Smooth muscle cell (in vitro differentiated cells): ENCODE data around the gene CACTIN. TPM values are rescaled to one million over a fixed set of nuclear protein-coding genes. Genes with fewer than 3 reads are reported as not detected.

ENCODE experiments used
- DNase-seq: peaks from one replicate; lab custom pipeline; 2025; ENCODE audit not compliant: unreplicated experiment; lab: John Stamatoyannopoulos, UW
- H2AFZ ChIP-seq: fragments of 200-600 bp; sonication (generic); 2 replicates; pipeline ENCODE4 v1.6.0; 2016; ENCODE audit warnings: antibody characterized with exemption, low read depth, mild to moderate bottlenecking
- H3F3A ChIP-seq: fragments of 200-600 bp; sonication (generic); 2 replicates; pipeline ENCODE4 v1.6.0; 2017; ENCODE audit warnings: antibody characterized with exemption, low read depth
- H3K27ac ChIP-seq: fragments of 200-600 bp; sonication (generic); 2 replicates; pipeline ENCODE4 v1.5.1; 2016; ENCODE audit warnings: low read depth, mild to moderate bottlenecking
- H3K27me3 ChIP-seq: fragments of 200-600 bp; sonication (generic); 2 replicates; pipeline ENCODE4 v1.6.1; 2016; ENCODE audit warnings: low read depth, mild to moderate bottlenecking
- H3K36me3 ChIP-seq: fragments of 200-600 bp; sonication (generic); 2 replicates; pipeline ENCODE4 v1.5.1; 2016; ENCODE audit warnings: low read depth
- H3K4me1 ChIP-seq: fragments of 200-600 bp; sonication (generic); 2 replicates; pipeline ENCODE4 v1.5.1; 2016; ENCODE audit warnings: low read depth
- H3K4me2 ChIP-seq: fragments of 200-600 bp; sonication (generic); 2 replicates; pipeline ENCODE4 v1.6.0; 2016; ENCODE audit warnings: mild to moderate bottlenecking
- H3K4me3 ChIP-seq: fragments of 200-600 bp; sonication (generic); 2 replicates; pipeline ENCODE4 v1.5.1; 2016; ENCODE audit warnings: mild to moderate bottlenecking
- H3K79me2 ChIP-seq: fragments of 200-600 bp; sonication (generic); 2 replicates; pipeline ENCODE4 v1.6.0; 2016; ENCODE audit warnings: low read depth, mild to moderate bottlenecking
- H3K9ac ChIP-seq: fragments of 200-600 bp; sonication (generic); 2 replicates; pipeline ENCODE4 v1.6.0; 2016; ENCODE audit warnings: low read depth
- H3K9me3 ChIP-seq: fragments of 200-600 bp; sonication (generic); replicated peaks from 2 replicates; pipeline ENCODE4 v1.5.1; 2016; ENCODE audit warnings: low read depth
- H4K20me1 ChIP-seq: fragments of 200-600 bp; sonication (generic); 2 replicates; pipeline ENCODE4 v1.6.0; 2016; ENCODE audit warnings: low read depth
- CTCF ChIP-seq: fragments of 200-600 bp; sonication (generic); IDR thresholded peaks from 2 replicates; pipeline ENCODE4 v1.5.1; 2017; ENCODE audit warnings: borderline replicate concordance, mild to moderate bottlenecking, antibody characterized with exemption; ENCODE audit not compliant: insufficient read depth, poor library complexity, severe bottlenecking
- WGBS: methylation state at CpG from one replicate; pipeline ENCODE4 v1.1.7; 2016; ENCODE audit warnings: low lambda C conversion rate; 5-methylcytosine and 5-hydroxymethylcytosine counted together
- polyA plus RNA-seq: library from polyadenylated mRNA; unstranded; fragments of >200 nt; fragmentation: Nextera tagmentation; extraction: Ambion mirVana; gene quantifications from 2 replicates; pipeline ENCODE4 v1.2.1, GENCODE V29; 2016
- total RNA-seq: library from RNA; depleted of rRNA; stranded (reverse); fragments of >200 nt; gene quantifications from 2 replicates; pipeline ENCODE4 v1.2.3, GENCODE V29; 2014

Gene CACTIN
- total and polyA plus RNA-seq, 2 experiments from 2014 or later, result 16.7 to 22.5 TPM

- no peak overlapping the region for H3K9ac ChIP-seq
- TF ChIP-seq CTCF, result no peak
- H3K27ac ChIP-seq, result no peak overlapping the region
- H2AFZ ChIP-seq, result no peak overlapping the region
- peaks cover 7% of the 10 kb centered on the region for H4K20me1 ChIP-seq
- H3K36me3 ChIP-seq, result no peaks in the 10 kb centered on the region
- no peak for DNase-seq
- H3K79me2 ChIP-seq, result peaks cover 14% of the 10 kb centered on the region
- no peak overlapping the region for H3K4me3 ChIP-seq
- no peaks in the 10 kb centered on the region for H3F3A ChIP-seq
- no peak overlapping the region for H3K4me2 ChIP-seq
- WGBS, result 96% methylated on average over 19 of the region's 19 CpGs
- peaks cover 2% of the 10 kb centered on the region for H3K4me1 ChIP-seq
- no peaks in the 10 kb centered on the region for H3K9me3 ChIP-seq
- no peaks in the 10 kb centered on the region for H3K27me3 ChIP-seq
Measured at GRCh38 chr19:3620145-3620816, 6.3 kb downstream of the CACTIN start.

- no peak overlapping the region for H3K9ac ChIP-seq
- no peak for DNase-seq
- no peak overlapping the region for H3K4me2 ChIP-seq
- H3K9me3 ChIP-seq, result no peaks in the 10 kb centered on the region
- H2AFZ ChIP-seq, result no peak overlapping the region
- H4K20me1 ChIP-seq, result peaks cover under 1% of the 10 kb centered on the region
- no peaks in the 10 kb centered on the region for H3K36me3 ChIP-seq
- no peak overlapping the region for H3K27ac ChIP-seq
- no peak for TF ChIP-seq CTCF
- H3F3A ChIP-seq, result no peaks in the 10 kb centered on the region
- H3K4me1 ChIP-seq, result no peaks in the 10 kb centered on the region
- 97% methylated on average over 17 of the region's 17 CpGs for WGBS
- H3K79me2 ChIP-seq, result peaks cover 7% of the 10 kb centered on the region
- no peak overlapping the region for H3K4me3 ChIP-seq
- no peaks in the 10 kb centered on the region for H3K27me3 ChIP-seq
Measured at GRCh38 chr19:3619631-3620012, 7.0 kb downstream of the CACTIN start.

- Histone ChIP-seq H3K27me3 (no peaks in the 10 kb centered on the region), H3K9me3 (no peaks in the 10 kb centered on the region), H4K20me1 (no peaks in the 10 kb centered on the region), H2AFZ (no peak overlapping the region), H3K4me3 (no peak overlapping the region), H3K36me3 (no peaks in the 10 kb centered on the region), H3K4me1 (no peaks in the 10 kb centered on the region), H3K27ac (no peak overlapping the region), H3K79me2 (peaks cover 1% of the 10 kb centered on the region), H3K4me2 (no peak overlapping the region), H3F3A (no peaks in the 10 kb centered on the region), H3K9ac (no peak overlapping the region)
- no peak for TF ChIP-seq CTCF
- no peak for DNase-seq
- 95% methylated on average over 22 of the region's 31 CpGs for WGBS
Measured at GRCh38 chr19:3618811-3619630, 7.6 kb downstream of the CACTIN start.
